SU-DHL-6 (cell line): ENCODE measurements around the gene PPID.

ENCODE experiments used
- H2AFZ ChIP-seq: fragments of 200-600 bp; sonication (generic); 2 replicates; pipeline ENCODE4 v1.6.1; 2014; ENCODE audit warnings: low read depth, mild to moderate bottlenecking, moderate library complexity, mixed read lengths, antibody characterized with exemption, low read length; ENCODE audit not compliant: severe bottlenecking
- H3F3A ChIP-seq: fragments of 200-600 bp; shearing (Covaris generic); 2 replicates; pipeline ENCODE4 v1.6.0; 2016; ENCODE audit warnings: antibody characterized with exemption, mild to moderate bottlenecking; ENCODE audit not compliant: insufficient read depth
- H3K27ac ChIP-seq: fragments of 200-600 bp; sonication (generic); 2 replicates; pipeline ENCODE4 v1.5.1; 2016; ENCODE audit warnings: low read depth, mild to moderate bottlenecking, low read length, moderate library complexity, mixed read lengths
- H3K27me3 ChIP-seq: fragments of 200-600 bp; sonication (generic), shearing (Covaris generic); 2 replicates; pipeline ENCODE4 v1.6.0; 2014; ENCODE audit warnings: mild to moderate bottlenecking, low read length
- H3K36me3 ChIP-seq: fragments of 200-600 bp; sonication (generic); 2 replicates; pipeline ENCODE4 v1.6.1; 2014; ENCODE audit warnings: mild to moderate bottlenecking, low read length, mixed read lengths
- H3K4me2 ChIP-seq: fragments of 300-600, 200-600 bp; shearing (Covaris generic), sonication (generic); 2 replicates; pipeline ENCODE4 v1.6.0; 2014; ENCODE audit warnings: low read length, low read depth, mild to moderate bottlenecking; ENCODE audit not compliant: poor library complexity, severe bottlenecking
- H3K4me3 ChIP-seq: fragments of 200-600 bp; sonication (generic); 2 replicates; pipeline ENCODE4 v1.5.1; 2014; ENCODE audit warnings: antibody characterized with exemption, low read length, mild to moderate bottlenecking, mixed read lengths; ENCODE audit not compliant: insufficient read depth, poor library complexity, severe bottlenecking
- H3K79me2 ChIP-seq: fragments of 200-600 bp; sonication (generic); 2 replicates; pipeline ENCODE4 v1.6.1; 2014; ENCODE audit warnings: mild to moderate bottlenecking, low read length, moderate library complexity; ENCODE audit not compliant: insufficient read depth
- H3K9ac ChIP-seq: fragments of 200-600 bp; sonication (generic); 2 replicates; pipeline ENCODE4 v1.7.0; 2014; ENCODE audit warnings: mild to moderate bottlenecking, low read length
- H3K9me2 ChIP-seq: fragments of 200-600 bp; sonication (generic); replicated peaks from 2 replicates; pipeline ENCODE4 v1.6.1; 2014; ENCODE audit warnings: low read length; ENCODE audit not compliant: insufficient read depth
- H3K9me3 ChIP-seq: fragments of 200-600 bp; sonication (generic); 2 replicates; pipeline ENCODE4 v1.6.1; 2014; ENCODE audit warnings: low read length, mixed read lengths; ENCODE audit not compliant: insufficient read depth
- H4K20me1 ChIP-seq: fragments of 200-600 bp; sonication (generic); 2 replicates; pipeline ENCODE4 v1.6.1; 2014; ENCODE audit warnings: low read depth, mild to moderate bottlenecking, antibody characterized with exemption, low read length, moderate library complexity, mixed read lengths
- CTCF ChIP-seq: fragments of 200-600 bp; sonication (generic); IDR thresholded peaks from one replicate; pipeline ENCODE4 v1.5.1; 2017; ENCODE audit warnings: antibody characterized with exemption, mild to moderate bottlenecking, low read length, moderate library complexity; ENCODE audit not compliant: insufficient read depth, poor library complexity, severe bottlenecking
- EZH2phosphoT487 ChIP-seq: fragments of 200-600 bp; sonication (generic), shearing (Covaris generic); conservative IDR thresholded peaks from 2 replicates; pipeline ENCODE4 v1.6.1; 2018; ENCODE audit warnings: mild to moderate bottlenecking, antibody characterized with exemption, low read length, moderate library complexity, mixed read lengths

Gene PPID

DNA sequence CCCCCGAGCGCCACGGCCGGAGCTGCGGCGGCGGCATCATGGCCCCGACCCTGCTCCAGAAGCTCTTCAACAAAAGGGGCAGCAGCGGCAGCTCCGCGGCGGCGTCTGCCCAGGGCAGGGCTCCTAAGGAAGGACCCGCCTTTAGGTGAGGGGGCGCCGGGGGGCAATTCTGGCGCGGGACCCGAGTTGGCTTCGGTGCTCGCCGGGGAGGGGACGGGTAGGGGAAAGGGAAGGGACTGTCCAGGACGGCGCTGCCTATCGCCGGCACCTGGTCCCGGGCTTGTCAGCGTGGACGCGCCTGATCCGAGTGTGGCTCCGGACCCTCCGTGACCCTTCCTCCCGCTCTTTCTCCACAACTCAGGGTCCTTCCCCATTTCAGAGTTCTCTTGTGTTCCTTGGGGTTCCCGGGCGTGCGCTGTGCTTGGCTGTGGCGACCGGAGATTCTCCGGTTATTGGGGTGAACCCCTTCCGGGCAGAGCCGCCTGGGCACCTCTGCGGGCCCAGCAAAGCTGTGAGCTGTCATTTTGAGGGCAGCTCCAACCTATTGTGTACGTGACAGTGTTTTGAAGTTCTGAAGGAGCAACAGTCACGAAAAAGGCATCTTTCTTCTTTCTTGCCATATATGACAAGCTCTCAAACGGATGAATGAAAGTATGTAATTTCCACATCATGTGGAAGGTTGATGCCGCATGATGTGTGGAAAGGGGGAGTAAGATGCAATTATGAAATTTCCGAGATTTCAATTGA lies 46.2 kb upstream of the PPID start:
- TF ChIP-seq CTCF (no peak), EZH2phosphoT487 (no peak)
- Histone ChIP-seq H3K79me2 (no peaks in the 10 kb centered on the region), H3K9me3 (no peaks in the 10 kb centered on the region), H3F3A (peaks cover 10% of the 10 kb centered on the region), H3K4me3 (peak overlapping the region; percentile 54), H3K27ac (no peak overlapping the region), H3K9ac (peak overlapping the region; percentile 58), H3K36me3 (no peaks in the 10 kb centered on the region), H4K20me1 (no peaks in the 10 kb centered on the region), H2AFZ (peak overlapping the region; percentile 91), H3K4me2 (peak overlapping the region; percentile 67), H3K27me3 (no peaks in the 10 kb centered on the region), H3K9me2 (no peaks in the 10 kb centered on the region)

GRCh38 chr4:158768555-158769174 lies 45.5 kb upstream of the PPID start, which contains the start of gene FNIP2:
Gene FNIP2 (plus strand): TSS chr4:158769026. CDS start chr4:158769213, 187 bp downstream.
- Histone ChIP-seq H3K4me3 (peak within 1 kb of the TSS; percentile 59), H3F3A (peaks cover 10% of the 10 kb centered on the region), H3K79me2 (no peaks in the 10 kb centered on the region), H3K9ac (peak within 1 kb of the TSS; percentile 58), H3K9me2 (no peaks in the 10 kb centered on the region), H3K27ac (no peak within 1 kb of the TSS), H3K36me3 (no peaks in the 10 kb centered on the region), H3K4me2 (peak within 1 kb of the TSS; percentile 67), H4K20me1 (no peaks in the 10 kb centered on the region), H3K27me3 (no peaks in the 10 kb centered on the region), H2AFZ (peak within 1 kb of the TSS; percentile 91), H3K9me3 (no peaks in the 10 kb centered on the region)
- TF ChIP-seq EZH2phosphoT487 (no peak), CTCF (no peak)

- H4K20me1 ChIP-seq = no peaks in the 10 kb centered on the region
- no peak overlapping the region for H3K27ac ChIP-seq
- TF ChIP-seq EZH2phosphoT487 = no peak
- no peak overlapping the region for H2AFZ ChIP-seq
- no peak overlapping the region for H3K4me3 ChIP-seq
- no peaks in the 10 kb centered on the region for H3K79me2 ChIP-seq
- H3K9me3 ChIP-seq = no peaks in the 10 kb centered on the region
- H3K36me3 ChIP-seq = no peaks in the 10 kb centered on the region
- no peaks in the 10 kb centered on the region for H3K27me3 ChIP-seq
- H3F3A ChIP-seq = peaks cover 10% of the 10 kb centered on the region
- no peaks in the 10 kb centered on the region for H3K9me2 ChIP-seq
- no peak overlapping the region for H3K9ac ChIP-seq
- H3K4me2 ChIP-seq = no peak overlapping the region
Measured at GRCh38 chr4:158767451-158767850, 44.3 kb upstream of the PPID start.

GRCh38 chr4:158766434-158767044 lies 43.3 kb upstream of the PPID start:
- peaks cover 10% of the 10 kb centered on the region for H3F3A ChIP-seq
- no peaks in the 10 kb centered on the region for H4K20me1 ChIP-seq
- H2AFZ ChIP-seq = no peak overlapping the region

More at GRCh38 chr4:158766434-158767044, 43.3 kb upstream of the PPID start:
- Histone ChIP-seq H3K9ac (no peak overlapping the region), H3K9me2 (no peaks in the 10 kb centered on the region), H3K79me2 (no peaks in the 10 kb centered on the region), H3K27ac (no peak overlapping the region), H3K36me3 (no peaks in the 10 kb centered on the region), H3K4me3 (no peak overlapping the region), H3K4me2 (no peak overlapping the region), H3K27me3 (no peaks in the 10 kb centered on the region), H3K9me3 (no peaks in the 10 kb centered on the region)
- TF ChIP-seq EZH2phosphoT487 = no peak
- no peak for TF ChIP-seq CTCF
